CD14-positive monocyte (primary cell): Measurements from ENCODE around the gene IKZF2. TPM values are rescaled to one million over a fixed set of nuclear protein-coding genes. Genes with fewer than 3 reads are reported as not detected.

ENCODE experiments used
- DNase-seq, 3 donors: peaks; one replicate each; pipeline ENCODE4 v3.0.0-alpha.2; 2011 to 2022
- H2AFZ ChIP-seq: 2 replicates; pipeline ENCODE4 v1.6.0; 2012; ENCODE audit warnings: mild to moderate bottlenecking, low read depth, low read length, inconsistent platforms; ENCODE audit not compliant: insufficient read depth, poor library complexity, severe bottlenecking
- H3K27ac ChIP-seq, 2 donors: 1 replicate in 1 of 2; 2 replicates in 1 of 2; pipeline ENCODE4 v1.5.1; 2012 to 2013; ENCODE audit warnings: low read length in 2 of 2, control low read depth in 1 of 2, inconsistent platforms in 1 of 2, low read depth in 1 of 2, mild to moderate bottlenecking in 1 of 2
- H3K27me3 ChIP-seq, 2 donors: one replicate each; pipeline versions ENCODE4 v1.6.0 to v1.6.1; 2011 to 2013; ENCODE audit warnings: low read length in 2 of 2; ENCODE audit not compliant: control insufficient read depth in 2 of 2, insufficient read depth in 2 of 2
- H3K36me3 ChIP-seq, 2 donors: replicated peaks in 1 of 2; 1 replicate in 1 of 2; 2 replicates in 1 of 2; pipeline versions ENCODE4 v1.5.1 to v1.6.1; 2012 to 2013; ENCODE audit warnings: low read length in 2 of 2, control low read depth in 1 of 2, inconsistent platforms in 1 of 2, mild to moderate bottlenecking in 1 of 2; ENCODE audit not compliant: insufficient read depth in 2 of 2, control insufficient read depth in 1 of 2
- H3K4me1 ChIP-seq, 2 donors: 1 replicate in 1 of 2; 2 replicates in 1 of 2; pipeline versions ENCODE4 v1.5.1 to v1.6.1; 2012 to 2013; ENCODE audit warnings: low read length in 2 of 2, control low read depth in 1 of 2, inconsistent platforms in 1 of 2, mild to moderate bottlenecking in 1 of 2, moderate library complexity in 1 of 2; ENCODE audit not compliant: insufficient read depth in 2 of 2, control insufficient read depth in 1 of 2
- H3K4me2 ChIP-seq: replicated peaks from 2 replicates; pipeline ENCODE3; 2012; ENCODE audit warnings: low read length, moderate library complexity, mild to moderate bottlenecking; ENCODE audit not compliant: poor library complexity, severe bottlenecking; ENCODE audit errors: extremely low read depth
- H3K4me3 ChIP-seq, 3 experiments: fragments of 200-600 bp in 1 of 3; sonication (generic) in 1 of 3; replicated peaks in 1 of 3; 1 replicate in 2 of 3; 2 replicates in 1 of 3; pipeline ENCODE4 v1.5.1; 2011 to 2013; ENCODE audit warnings: low read length in 3 of 3, mild to moderate bottlenecking in 3 of 3, control low read depth in 2 of 3, low read depth in 2 of 3, inconsistent platforms in 1 of 3, moderate library complexity in 1 of 3
- H3K79me2 ChIP-seq: 2 replicates; pipeline ENCODE4 v1.6.0; 2012; ENCODE audit warnings: mild to moderate bottlenecking, control low read depth, inconsistent platforms, low read length, moderate library complexity; ENCODE audit not compliant: insufficient read depth
- H3K9ac ChIP-seq: 2 replicates; pipeline ENCODE4 v1.6.0; 2017; ENCODE audit warnings: low read length, mild to moderate bottlenecking; ENCODE audit not compliant: insufficient read depth, poor library complexity, severe bottlenecking
- H3K9me3 ChIP-seq, 2 donors: replicated peaks in 1 of 2; 1 replicate in 1 of 2; 2 replicates in 1 of 2; pipeline versions ENCODE4 v1.5.1 to v1.6.1; 2012 to 2013; ENCODE audit warnings: low read length in 2 of 2, control low read depth in 1 of 2; ENCODE audit not compliant: control insufficient read depth in 1 of 2, insufficient read depth in 1 of 2
- H4K20me1 ChIP-seq: 2 replicates; pipeline ENCODE4 v1.6.0; 2012; ENCODE audit warnings: mild to moderate bottlenecking, low read length, control low read depth, moderate library complexity; ENCODE audit not compliant: insufficient read depth
- H3K27ac Mint-ChIP-seq, 7 donors: one replicate each; pipeline ENCODE4 v1.8.0; 2020; ENCODE audit warnings: mild to moderate bottlenecking in 7 of 7, mixed read lengths in 7 of 7, moderate library complexity in 6 of 7, inconsistent platforms in 2 of 7
- H3K27me3 Mint-ChIP-seq, 3 donors: one replicate each; pipeline ENCODE4 v1.8.0; 2021 to 2022; ENCODE audit warnings: low read depth in 3 of 3, mild to moderate bottlenecking in 3 of 3, mixed read lengths in 3 of 3, moderate library complexity in 3 of 3, inconsistent platforms in 1 of 3
- H3K36me3 Mint-ChIP-seq, 2 donors: one replicate each; pipeline ENCODE4 v1.8.0; 2020; ENCODE audit warnings: mixed read lengths in 2 of 2, inconsistent platforms in 1 of 2, mild to moderate bottlenecking in 1 of 2
- H3K4me1 Mint-ChIP-seq: one replicate; pipeline ENCODE4 v1.8.0; 2020; ENCODE audit warnings: mild to moderate bottlenecking, mixed read lengths
- H3K4me3 Mint-ChIP-seq, 2 donors: one replicate each; pipeline ENCODE4 v1.8.0; 2020; ENCODE audit warnings: mild to moderate bottlenecking in 2 of 2, mixed read lengths in 2 of 2, moderate library complexity in 1 of 2
- H3K9me3 Mint-ChIP-seq, 7 donors: one replicate each; pipeline ENCODE4 v1.8.0; 2020 to 2022; ENCODE audit warnings: mixed read lengths in 7 of 7, mild to moderate bottlenecking in 6 of 7, moderate library complexity in 6 of 7, inconsistent platforms in 2 of 7
- WGBS: methylation state at CpG from one replicate; pipeline ENCODE4 v1.1.5; 2013; ENCODE audit warnings: missing lambda C conversion rate; ENCODE audit not compliant: insufficient coverage; 5-methylcytosine and 5-hydroxymethylcytosine counted together
- intact Hi-C, 2 donors: fragments of 100-400 bp; cut with micrococcal nuclease; formaldehyde crosslinking; loops; one replicate each; pipeline versions ENCODE4 v1.15.0 to v1.15.1; 2023
- polyA plus RNA-seq, 3 donors: library from polyadenylated mRNA; depleted of rRNA in 1 of 3; unstranded in 2 of 3; stranded (reverse) in 1 of 3; fragments of 300-500 nt in 2 of 3; fragments of >200 nt in 1 of 3; fragmentation: Illumina TruSeq in 2 of 3; gene quantifications; 1 replicate in 2 of 3; 2 replicates in 1 of 3; pipeline ENCODE4 v1.2.3, GENCODE V29; 2012 to 2021
- TF ChIP-seq, protein P1 (sequence below): fragments of 200-600 bp; IDR thresholded peaks from one replicate; pipeline ENCODE4 v1.8.0; 2022; ENCODE audit warnings: antibody characterized with exemption, mild to moderate bottlenecking

Gene IKZF2
- polyA plus RNA-seq, 3 donors: 0.10 to 0.12 (median 0.11) TPM

DNA sequence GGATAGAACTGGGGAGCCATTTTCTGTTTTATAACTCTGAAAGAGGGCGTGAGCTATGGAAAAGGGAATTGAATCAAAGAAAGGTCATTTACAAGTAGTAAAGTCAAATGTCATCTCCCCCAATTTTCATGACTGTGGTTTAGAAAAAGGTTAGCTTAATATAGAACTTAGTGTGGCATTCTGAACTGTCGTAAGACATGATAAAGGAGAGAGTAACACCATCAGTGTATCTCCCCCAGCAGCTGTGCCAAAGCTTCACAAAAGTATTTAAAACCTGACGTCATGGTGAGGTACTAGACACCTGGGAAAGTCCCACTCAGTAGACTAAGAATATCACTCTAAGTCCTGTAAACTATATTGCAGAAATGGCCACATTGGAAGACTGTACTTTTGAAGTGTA lies 5.8 kb upstream of the IKZF2 start:
- H3K27me3 Mint-ChIP-seq: peaks cover 14 to 18% (median 14%) of the 10 kb centered on the region in 3 donors
- H3K9me3 ChIP-seq: no peaks in the 10 kb centered on the region
- peaks cover 6% of the 10 kb centered on the region for H3K4me1 Mint-ChIP-seq
- no peaks in the 10 kb centered on the region for H3K36me3 ChIP-seq
- no peak overlapping the region for H3K4me2 ChIP-seq
- H3K79me2 ChIP-seq: no peaks in the 10 kb centered on the region
- DNase-seq: no peak
- no CpG with 5 or more reads among the region's 3 CpGs for WGBS
- no peak overlapping the region for H3K4me3 Mint-ChIP-seq
- no peak overlapping the region for H3K4me3 ChIP-seq
- H2AFZ ChIP-seq: no peak overlapping the region
- H3K9me3 Mint-ChIP-seq: peaks cover 0 to under 1% (median 0%) of the 10 kb centered on the region in 7 donors
- H3K9ac ChIP-seq: no peak overlapping the region
- no peaks in the 10 kb centered on the region for H4K20me1 ChIP-seq
- H3K27ac ChIP-seq: no peak overlapping the region
- H3K4me1 ChIP-seq: peaks cover 5 to 7% of the 10 kb centered on the region in 2 donors
- H3K27ac Mint-ChIP-seq: no peak overlapping the region
- TF ChIP-seq, protein P1, sequence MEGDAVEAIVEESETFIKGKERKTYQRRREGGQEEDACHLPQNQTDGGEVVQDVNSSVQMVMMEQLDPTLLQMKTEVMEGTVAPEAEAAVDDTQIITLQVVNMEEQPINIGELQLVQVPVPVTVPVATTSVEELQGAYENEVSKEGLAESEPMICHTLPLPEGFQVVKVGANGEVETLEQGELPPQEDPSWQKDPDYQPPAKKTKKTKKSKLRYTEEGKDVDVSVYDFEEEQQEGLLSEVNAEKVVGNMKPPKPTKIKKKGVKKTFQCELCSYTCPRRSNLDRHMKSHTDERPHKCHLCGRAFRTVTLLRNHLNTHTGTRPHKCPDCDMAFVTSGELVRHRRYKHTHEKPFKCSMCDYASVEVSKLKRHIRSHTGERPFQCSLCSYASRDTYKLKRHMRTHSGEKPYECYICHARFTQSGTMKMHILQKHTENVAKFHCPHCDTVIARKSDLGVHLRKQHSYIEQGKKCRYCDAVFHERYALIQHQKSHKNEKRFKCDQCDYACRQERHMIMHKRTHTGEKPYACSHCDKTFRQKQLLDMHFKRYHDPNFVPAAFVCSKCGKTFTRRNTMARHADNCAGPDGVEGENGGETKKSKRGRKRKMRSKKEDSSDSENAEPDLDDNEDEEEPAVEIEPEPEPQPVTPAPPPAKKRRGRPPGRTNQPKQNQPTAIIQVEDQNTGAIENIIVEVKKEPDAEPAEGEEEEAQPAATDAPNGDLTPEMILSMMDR: no peak
- peaks cover 7 to 11% of the 10 kb centered on the region in 2 donors for H3K27me3 ChIP-seq
- intact Hi-C loops: no loop called here
- H3K36me3 Mint-ChIP-seq: peaks cover 0 to 2% of the 10 kb centered on the region in 2 donors

DNA sequence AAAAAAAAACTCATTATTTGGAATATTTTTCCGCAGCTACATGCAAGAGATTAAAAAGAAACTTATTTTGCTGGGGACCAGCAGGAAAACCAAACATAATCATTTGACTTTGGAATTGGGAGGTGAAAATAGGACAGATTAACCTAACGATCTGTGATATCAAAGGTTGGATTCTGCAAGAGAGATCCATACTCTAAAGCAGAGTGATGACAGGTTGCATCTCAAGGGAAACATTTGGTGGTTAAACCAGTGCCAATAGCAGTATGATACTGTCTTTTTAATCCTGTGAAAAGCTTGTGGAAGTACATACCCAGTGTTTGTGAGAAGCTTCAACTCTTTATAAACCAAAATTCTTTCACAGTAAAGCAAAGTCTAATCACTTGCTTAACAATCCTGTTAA lies 5.3 kb upstream of the IKZF2 start:
- Histone ChIP-seq H3K27ac (no peak overlapping the region), H3K27me3 (peaks cover 7 to 14% of the 10 kb centered on the region in 2 donors), H3K36me3 (no peaks in the 10 kb centered on the region), H3K4me2 (no peak overlapping the region), H3K9me3 (no peaks in the 10 kb centered on the region), H4K20me1 (no peaks in the 10 kb centered on the region), H3K9ac (no peak overlapping the region), H3K79me2 (no peaks in the 10 kb centered on the region), H3K4me3 (no peak overlapping the region), H3K4me1 (peaks cover 7 to 11% of the 10 kb centered on the region in 2 donors), H2AFZ (no peak overlapping the region)
- intact Hi-C loops: no loop called here
- peaks cover 8% of the 10 kb centered on the region for H3K4me1 Mint-ChIP-seq
- no peak overlapping the region for H3K27ac Mint-ChIP-seq
- 100% methylated on average over 1 of the region's 2 CpGs for WGBS
- TF ChIP-seq, protein P1: no peak
- H3K36me3 Mint-ChIP-seq: peaks cover 0 to 2% of the 10 kb centered on the region in 2 donors
- H3K27me3 Mint-ChIP-seq: peaks cover 17 to 19% (median 18%) of the 10 kb centered on the region in 3 donors
- DNase-seq: no peak
- H3K9me3 Mint-ChIP-seq: peaks cover 0 to 1% (median 0%) of the 10 kb centered on the region in 7 donors
- H3K4me3 Mint-ChIP-seq: no peak overlapping the region
